SU-DHL-6 (cell line): Measurements from ENCODE around the gene ZMYND8.

Experiments used
- H2AFZ ChIP-seq: fragments of 200-600 bp; sonication (generic); 2 replicates; pipeline ENCODE4 v1.6.1; 2014; ENCODE audit warnings: low read depth, mild to moderate bottlenecking, moderate library complexity, mixed read lengths, antibody characterized with exemption, low read length; ENCODE audit not compliant: severe bottlenecking
- H3F3A ChIP-seq: fragments of 200-600 bp; shearing (Covaris generic); 2 replicates; pipeline ENCODE4 v1.6.0; 2016; ENCODE audit warnings: antibody characterized with exemption, mild to moderate bottlenecking; ENCODE audit not compliant: insufficient read depth
- H3K27ac ChIP-seq: fragments of 200-600 bp; sonication (generic); 2 replicates; pipeline ENCODE4 v1.5.1; 2016; ENCODE audit warnings: low read depth, mild to moderate bottlenecking, low read length, moderate library complexity, mixed read lengths
- H3K27me3 ChIP-seq: fragments of 200-600 bp; sonication (generic), shearing (Covaris generic); 2 replicates; pipeline ENCODE4 v1.6.0; 2014; ENCODE audit warnings: mild to moderate bottlenecking, low read length
- H3K36me3 ChIP-seq: fragments of 200-600 bp; sonication (generic); 2 replicates; pipeline ENCODE4 v1.6.1; 2014; ENCODE audit warnings: mild to moderate bottlenecking, low read length, mixed read lengths
- H3K4me2 ChIP-seq: fragments of 300-600, 200-600 bp; shearing (Covaris generic), sonication (generic); 2 replicates; pipeline ENCODE4 v1.6.0; 2014; ENCODE audit warnings: low read length, low read depth, mild to moderate bottlenecking; ENCODE audit not compliant: poor library complexity, severe bottlenecking
- H3K4me3 ChIP-seq: fragments of 200-600 bp; sonication (generic); 2 replicates; pipeline ENCODE4 v1.5.1; 2014; ENCODE audit warnings: antibody characterized with exemption, low read length, mild to moderate bottlenecking, mixed read lengths; ENCODE audit not compliant: insufficient read depth, poor library complexity, severe bottlenecking
- H3K79me2 ChIP-seq: fragments of 200-600 bp; sonication (generic); 2 replicates; pipeline ENCODE4 v1.6.1; 2014; ENCODE audit warnings: mild to moderate bottlenecking, low read length, moderate library complexity; ENCODE audit not compliant: insufficient read depth
- H3K9ac ChIP-seq: fragments of 200-600 bp; sonication (generic); 2 replicates; pipeline ENCODE4 v1.7.0; 2014; ENCODE audit warnings: mild to moderate bottlenecking, low read length
- H3K9me2 ChIP-seq: fragments of 200-600 bp; sonication (generic); replicated peaks from 2 replicates; pipeline ENCODE4 v1.6.1; 2014; ENCODE audit warnings: low read length; ENCODE audit not compliant: insufficient read depth
- H3K9me3 ChIP-seq: fragments of 200-600 bp; sonication (generic); 2 replicates; pipeline ENCODE4 v1.6.1; 2014; ENCODE audit warnings: low read length, mixed read lengths; ENCODE audit not compliant: insufficient read depth
- H4K20me1 ChIP-seq: fragments of 200-600 bp; sonication (generic); 2 replicates; pipeline ENCODE4 v1.6.1; 2014; ENCODE audit warnings: low read depth, mild to moderate bottlenecking, antibody characterized with exemption, low read length, moderate library complexity, mixed read lengths
- CTCF ChIP-seq: fragments of 200-600 bp; sonication (generic); IDR thresholded peaks from one replicate; pipeline ENCODE4 v1.5.1; 2017; ENCODE audit warnings: antibody characterized with exemption, mild to moderate bottlenecking, low read length, moderate library complexity; ENCODE audit not compliant: insufficient read depth, poor library complexity, severe bottlenecking
- EZH2phosphoT487 ChIP-seq: fragments of 200-600 bp; sonication (generic), shearing (Covaris generic); conservative IDR thresholded peaks from 2 replicates; pipeline ENCODE4 v1.6.1; 2018; ENCODE audit warnings: mild to moderate bottlenecking, antibody characterized with exemption, low read length, moderate library complexity, mixed read lengths

The ZMYND8 gene

GRCh38 chr20:47236639-47236900 lies 119.9 kb downstream of the ZMYND8 start:
- Histone ChIP-seq H3K27me3 (no peaks in the 10 kb centered on the region), H3K4me2 (no peak overlapping the region), H3K9me2 (no peaks in the 10 kb centered on the region), H3K4me3 (no peak overlapping the region), H3F3A (no peaks in the 10 kb centered on the region), H3K79me2 (no peaks in the 10 kb centered on the region), H3K9me3 (no peaks in the 10 kb centered on the region), H3K27ac (no peak overlapping the region), H3K9ac (no peak overlapping the region), H4K20me1 (no peaks in the 10 kb centered on the region), H3K36me3 (peaks cover 19% of the 10 kb centered on the region), H2AFZ (no peak overlapping the region)
- no peak for TF ChIP-seq CTCF
- no peak for TF ChIP-seq EZH2phosphoT487

GRCh38 chr20:47235853-47236638 lies 120.5 kb downstream of the ZMYND8 start:
- no peaks in the 10 kb centered on the region for H3K27me3 ChIP-seq
- TF ChIP-seq CTCF, result no peak
- no peak for TF ChIP-seq EZH2phosphoT487
- H4K20me1 ChIP-seq, result no peaks in the 10 kb centered on the region
- no peak overlapping the region for H3K27ac ChIP-seq
- H3K9ac ChIP-seq, result no peak overlapping the region
- H2AFZ ChIP-seq, result no peak overlapping the region
- H3F3A ChIP-seq, result no peaks in the 10 kb centered on the region
- no peak overlapping the region for H3K4me3 ChIP-seq
- H3K79me2 ChIP-seq, result no peaks in the 10 kb centered on the region
- H3K4me2 ChIP-seq, result no peak overlapping the region
- peaks cover 19% of the 10 kb centered on the region for H3K36me3 ChIP-seq
- no peaks in the 10 kb centered on the region for H3K9me2 ChIP-seq
- no peaks in the 10 kb centered on the region for H3K9me3 ChIP-seq

GRCh38 chr20:47235111-47235510 lies 121.4 kb downstream of the ZMYND8 start:
- Histone ChIP-seq H3K9me2 (no peaks in the 10 kb centered on the region), H3K27ac (no peak overlapping the region), H2AFZ (no peak overlapping the region), H4K20me1 (no peaks in the 10 kb centered on the region), H3K79me2 (no peaks in the 10 kb centered on the region), H3K27me3 (no peaks in the 10 kb centered on the region), H3K4me2 (no peak overlapping the region), H3F3A (no peaks in the 10 kb centered on the region), H3K9me3 (no peaks in the 10 kb centered on the region), H3K36me3 (peaks cover 19% of the 10 kb centered on the region), H3K9ac (no peak overlapping the region), H3K4me3 (no peak overlapping the region)
- TF ChIP-seq EZH2phosphoT487 (no peak), CTCF (no peak)
